Thyroid gland (tissue), 4 donors: Measurements from ENCODE around the gene KCNQ1.

Experiments used
- CTCF ChIP-seq, 6 experiments: fragments of 200-600 bp in 3 of 6; fragments of 450-650 bp in 3 of 6; sonication (generic) in 3 of 6; IDR thresholded peaks; one replicate each; pipeline ENCODE4 v1.5.1; 2016 to 2019; ENCODE audit warnings: antibody characterized with exemption in 6 of 6, mild to moderate bottlenecking in 2 of 6, inconsistent platforms in 1 of 6, moderate library complexity in 1 of 6
- POLR2A ChIP-seq, 2 donors: fragments of 450-650 bp; IDR thresholded peaks; one replicate each; pipeline ENCODE4 v1.6.1; 2017; ENCODE audit warnings: antibody characterized with exemption in 2 of 2, mild to moderate bottlenecking in 2 of 2, moderate library complexity in 1 of 2

- no peak for TF ChIP-seq POLR2A (IDR thresholded peaks at IDR 0.05)
- no peak for TF ChIP-seq CTCF (IDR thresholded peaks at IDR 0.05)
Observed at GRCh38 chr11:2684581-2684980, 239.8 kb downstream of the KCNQ1 start.
